MCF 10A (cell line): Measurements from ENCODE around the gene SLC45A3. TPM values are rescaled to one million over a fixed set of nuclear protein-coding genes. Genes with fewer than 3 reads are reported as not detected.

Experiments
- BruUV-seq: library from RNA; stranded (reverse); fragments of 400-500 nt; replicated peaks from 2 replicates; lab custom pipeline; 2021; lab: Mats Ljungman, UMichigan
- CTCF ChIA-PET: fragments of 300-600 bp; sonication (Branson Sonifier 250); formaldehyde crosslinking; extraction: SDS; loops from one replicate; lab custom pipeline; 2021; ENCODE audit warnings: antibody characterized with exemption, inconsistent platforms; lab: Yijun Ruan, JAX
- POLR2A ChIA-PET: fragments of 300-600, 350-650 bp; sonication (Branson Sonifier 250); formaldehyde crosslinking; extraction: SDS; loops from one replicate; lab custom pipeline; 2020; ENCODE audit warnings: antibody characterized with exemption, inconsistent platforms; lab: Yijun Ruan, JAX
- DNase-seq: peaks from one replicate; pipeline ENCODE4 v3.0.0-alpha.2; 2018; ENCODE audit not compliant: unreplicated experiment
- H3K27ac Mint-ChIP-seq: one replicate; pipeline ENCODE4 v1.8.0; 2022; ENCODE audit warnings: mild to moderate bottlenecking, low read depth, mixed read lengths; ENCODE audit not compliant: unreplicated experiment
- H3K27me3 Mint-ChIP-seq: one replicate; pipeline ENCODE4 v1.8.0; 2022; ENCODE audit warnings: mixed read lengths; ENCODE audit not compliant: insufficient read depth, unreplicated experiment
- H3K36me3 Mint-ChIP-seq: one replicate; pipeline ENCODE4 v1.8.0; 2022; ENCODE audit warnings: mild to moderate bottlenecking, moderate library complexity, mixed read lengths; ENCODE audit not compliant: insufficient read depth, unreplicated experiment
- H3K4me1 Mint-ChIP-seq: one replicate; pipeline ENCODE4 v1.8.0; 2022; ENCODE audit warnings: mixed read lengths; ENCODE audit not compliant: insufficient read depth, unreplicated experiment
- H3K4me3 Mint-ChIP-seq: one replicate; pipeline ENCODE4 v1.8.0; 2022; ENCODE audit warnings: mild to moderate bottlenecking, moderate library complexity, mixed read lengths; ENCODE audit not compliant: unreplicated experiment
- H3K9me3 Mint-ChIP-seq: one replicate; pipeline ENCODE4 v1.8.0; 2022; ENCODE audit warnings: mixed read lengths; ENCODE audit not compliant: unreplicated experiment
- CTCF ChIP-seq: fragments of 200-600 bp; IDR thresholded peaks from one replicate; pipeline ENCODE4 v1.8.0; 2022; ENCODE audit warnings: antibody characterized with exemption, mild to moderate bottlenecking; ENCODE audit not compliant: unreplicated experiment
- intact Hi-C: fragments of 100-400 bp; cut with micrococcal nuclease; formaldehyde crosslinking; loops from 2 replicates; pipeline ENCODE4 v1.14.1; 2022
- total RNA-seq: library from RNA; stranded (reverse); gene quantifications from 2 replicates; pipeline ENCODE4 v1.2.3, GENCODE V29; 2022

SLC45A3 gene
- total RNA-seq, 1 experiment from 2014 or later, result 3.1 TPM

DNA sequence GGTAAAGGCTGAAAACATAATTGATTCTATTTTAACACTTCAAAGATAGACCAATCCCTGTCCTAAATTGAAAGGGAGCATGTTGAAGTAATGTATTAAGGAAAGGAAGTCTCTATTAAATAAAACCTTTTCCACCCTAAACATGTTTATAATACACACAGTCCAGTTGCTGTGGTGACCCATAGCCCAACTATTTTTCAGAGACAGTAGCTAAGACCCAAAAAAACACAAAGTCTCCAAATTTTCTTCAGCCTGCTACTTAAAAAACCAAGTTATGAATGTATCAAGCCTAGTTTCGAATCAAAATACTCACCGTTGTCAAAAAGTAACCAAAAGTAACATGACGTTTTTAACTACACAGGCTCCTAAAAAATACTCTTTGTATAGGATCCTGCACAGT is 50.1 kb downstream of the SLC45A3 start:
- BruUV-seq, result no TSS peak
- Mint-ChIP-seq H3K27ac (peak overlapping the region; percentile 91), H3K9me3 (no peaks in the 10 kb centered on the region), H3K4me3 (peak overlapping the region; percentile 90), H3K27me3 (no peaks in the 10 kb centered on the region), H3K36me3 (peaks cover 34% of the 10 kb centered on the region), H3K4me1 (peaks cover 38% of the 10 kb centered on the region)
- CTCF ChIA-PET, result interaction anchor here (1.0 to 7.2 kb wide), 10 partner anchors 14 to 347 kb away, joined by 3 to 185 read pairs (median 6); no protein-coding TSS in a partner anchor
- no peak for TF ChIP-seq CTCF
- POLR2A ChIA-PET, result interaction anchor here (0.7 to 11.6 kb wide), 14 partner anchors 9 to 371 kb away, joined by 3 to 555 read pairs (median 19); partner anchors contain the start of gene NUCKS1
- intact Hi-C loops, result no loop called here
- DNase-seq, result no peak

DNA sequence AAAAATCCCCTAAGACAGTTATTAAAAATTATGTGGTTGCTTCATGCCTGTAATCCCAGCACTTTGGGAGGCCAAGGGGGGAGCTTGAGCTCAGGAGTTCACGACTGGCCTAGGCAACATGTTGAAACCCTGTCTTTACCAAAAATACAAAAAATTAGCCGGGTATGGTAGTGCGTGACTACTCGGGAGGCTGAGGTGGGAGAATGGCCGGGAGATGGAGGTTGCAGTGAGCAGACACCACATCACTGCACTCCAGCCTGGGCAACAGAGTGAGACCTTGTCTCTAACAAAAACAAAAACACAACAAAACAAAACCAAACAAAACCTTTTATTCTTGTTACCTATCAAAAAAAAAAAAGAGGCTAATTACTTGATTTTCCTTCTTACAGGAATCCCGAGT is 50.6 kb downstream of the SLC45A3 start:
- no TSS peak for BruUV-seq
- H3K36me3 Mint-ChIP-seq, result peaks cover 39% of the 10 kb centered on the region
- intact Hi-C loops, result no loop called here
- POLR2A ChIA-PET, result interaction anchor here (0.7 to 11.6 kb wide), 11 partner anchors 9 to 120 kb away, joined by 3 to 555 read pairs (median 12); partner anchors contain the start of gene NUCKS1
- CTCF ChIA-PET, result interaction anchor here (1.2 to 7.2 kb wide), 9 partner anchors 16 to 347 kb away, joined by 3 to 185 read pairs (median 7); no protein-coding TSS in a partner anchor
- H3K9me3 Mint-ChIP-seq, result no peaks in the 10 kb centered on the region
- H3K4me3 Mint-ChIP-seq, result peak overlapping the region; percentile 90
- no peak for DNase-seq
- H3K27me3 Mint-ChIP-seq, result no peaks in the 10 kb centered on the region
- peak overlapping the region; percentile 91 for H3K27ac Mint-ChIP-seq
- TF ChIP-seq CTCF, result no peak
- peaks cover 42% of the 10 kb centered on the region for H3K4me1 Mint-ChIP-seq

DNA sequence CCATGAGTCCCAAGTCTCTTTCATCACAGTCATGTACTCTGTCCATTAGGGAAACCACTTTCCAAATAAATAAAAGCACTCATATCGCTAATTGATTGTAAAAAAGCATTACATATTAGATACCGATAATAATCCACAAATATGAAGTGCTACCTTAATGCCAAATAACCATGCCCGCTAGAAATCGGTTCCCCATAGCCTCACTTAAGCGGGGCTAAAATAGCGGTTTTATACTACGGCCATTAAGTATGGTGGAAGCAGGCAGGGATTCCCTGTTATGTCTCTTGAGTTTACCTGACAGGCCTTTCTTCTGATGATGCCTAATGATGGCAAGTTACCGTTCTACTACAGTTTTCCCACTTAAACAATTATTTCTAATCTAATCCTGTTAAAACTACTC is 52.4 kb downstream of the SLC45A3 start:
- CTCF ChIA-PET, result interaction anchor here (1.1 to 7.2 kb wide), 5 partner anchors 12 to 84 kb away, joined by 3 to 185 read pairs (median 17); no protein-coding TSS in a partner anchor
- Mint-ChIP-seq H3K4me3 (no peak overlapping the region), H3K36me3 (peaks cover 55% of the 10 kb centered on the region), H3K4me1 (peaks cover 35% of the 10 kb centered on the region), H3K9me3 (no peaks in the 10 kb centered on the region), H3K27ac (peak overlapping the region; percentile 50), H3K27me3 (no peaks in the 10 kb centered on the region)
- POLR2A ChIA-PET, result interaction anchor here (1.1 to 11.6 kb wide), 4 partner anchors 8 to 32 kb away, joined by 5 to 555 read pairs (median 124); no protein-coding TSS in a partner anchor
- BruUV-seq, result no TSS peak
- TF ChIP-seq CTCF, result no peak
- intact Hi-C loops, result no loop called here
- DNase-seq, result no peak

DNA sequence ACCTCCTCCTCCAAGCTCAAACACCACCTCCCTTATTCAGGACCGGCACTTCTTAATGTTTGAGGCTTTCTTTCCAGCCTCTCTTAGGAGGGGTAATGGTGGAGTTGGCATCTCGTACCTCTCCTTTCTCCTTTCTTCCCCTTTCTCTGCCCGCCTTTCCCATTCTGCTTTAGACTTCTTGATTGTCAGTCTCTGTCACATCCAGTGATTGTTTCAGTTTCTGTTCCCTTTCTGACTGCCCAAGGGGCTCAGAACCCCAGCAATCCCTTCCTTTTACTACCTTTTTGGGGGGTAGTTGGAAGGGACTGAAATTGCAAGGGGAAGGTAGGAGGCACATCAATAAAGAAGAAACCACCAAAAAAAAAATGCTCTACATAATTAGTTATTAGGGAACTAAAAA is 54.1 kb downstream of the SLC45A3 start:
- no peaks in the 10 kb centered on the region for H3K9me3 Mint-ChIP-seq
- TF ChIP-seq CTCF, result no peak
- CTCF ChIA-PET, result interaction anchor here (0.6 to 1.3 kb wide), 4 partner anchors 24 to 328 kb away, joined by 3 to 11 read pairs (median 4); no protein-coding TSS in a partner anchor
- no peak for DNase-seq
- H3K4me1 Mint-ChIP-seq, result peaks cover 30% of the 10 kb centered on the region
- POLR2A ChIA-PET, result interaction anchor here (0.6 to 1.1 kb wide), 3 partner anchors 34 to 376 kb away, joined by 3 to 4 read pairs (median 3); no protein-coding TSS in a partner anchor
- no TSS peak for BruUV-seq
- peaks cover 72% of the 10 kb centered on the region for H3K36me3 Mint-ChIP-seq
- H3K27me3 Mint-ChIP-seq, result no peaks in the 10 kb centered on the region
- H3K27ac Mint-ChIP-seq, result peak overlapping the region; percentile 70
- intact Hi-C loops, result no loop called here
- no peak overlapping the region for H3K4me3 Mint-ChIP-seq
